BJ (cell line): ENCODE data around the gene WWOX. TPM values are rescaled to one million over a fixed set of nuclear protein-coding genes. Genes with fewer than 3 reads are reported as not detected.

Experiments used
- CTCF ChIA-PET: fragments of 350-600 bp; formaldehyde crosslinking; extraction: SDS; loops from one replicate; lab custom pipeline; 2021; ENCODE audit warnings: antibody characterized with exemption, inconsistent platforms; lab: Yijun Ruan, JAX
- POLR2A ChIA-PET: fragments of 300-600 bp; sonication (Branson Sonifier 250); formaldehyde crosslinking; extraction: SDS; loops from one replicate; lab custom pipeline; 2021; ENCODE audit warnings: antibody characterized with exemption; lab: Charles Lee
- DNase-seq: peaks from one replicate; pipeline ENCODE4 v3.0.0-alpha.2; 2011; ENCODE audit warnings: low read depth
- H3K27me3 ChIP-seq: 2 replicates; pipeline ENCODE4 v1.6.0; 2011; ENCODE audit warnings: low read length; ENCODE audit not compliant: control insufficient read depth, insufficient read depth
- H3K36me3 ChIP-seq: 2 replicates; pipeline ENCODE4 v1.5.1; 2011; ENCODE audit warnings: low read length; ENCODE audit not compliant: control insufficient read depth, insufficient read depth
- H3K4me3 ChIP-seq: 2 replicates; pipeline ENCODE4 v1.5.1; 2011; ENCODE audit warnings: low read depth, mild to moderate bottlenecking, control low read depth, low read length
- polyA plus RNA-seq: library from polyadenylated mRNA; depleted of rRNA; stranded (reverse); fragments of >200 nt; gene quantifications from 2 replicates; pipeline ENCODE4 v1.2.3, GENCODE V29; 2011
- TF ChIP-seq, protein P1 (sequence below): IDR thresholded peaks from 2 replicates; pipeline ENCODE4 v1.5.1; 2011; ENCODE audit warnings: low read depth, mild to moderate bottlenecking, control low read depth, inconsistent platforms, low read length, moderate library complexity; ENCODE audit not compliant: insufficient read depth

Gene WWOX
- polyA plus RNA-seq, 1 experiment: 3.1 TPM

DNA sequence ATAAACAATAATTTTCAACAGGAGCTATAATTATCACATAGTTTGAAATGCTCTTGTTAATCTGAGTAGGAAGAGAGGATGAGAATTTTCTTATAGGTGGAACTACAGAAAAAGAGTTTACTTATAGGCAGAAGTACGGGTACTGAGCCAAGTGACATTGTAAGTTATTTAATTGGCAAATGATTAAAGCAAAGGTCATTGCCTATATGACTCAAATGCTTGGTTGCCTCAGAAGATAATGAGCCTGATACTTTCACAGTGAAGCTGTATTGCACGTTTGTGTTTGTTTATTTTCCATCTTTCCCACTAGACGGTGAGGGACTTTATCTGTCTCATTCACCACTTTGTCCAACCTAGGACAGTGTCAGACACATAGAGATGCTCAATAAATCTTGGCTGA, 751.8 kb downstream of the WWOX start:
- Histone ChIP-seq H3K36me3 (no peaks in the 10 kb centered on the region), H3K27me3 (no peaks in the 10 kb centered on the region), H3K4me3 (no peak overlapping the region)
- TF ChIP-seq, protein P1, sequence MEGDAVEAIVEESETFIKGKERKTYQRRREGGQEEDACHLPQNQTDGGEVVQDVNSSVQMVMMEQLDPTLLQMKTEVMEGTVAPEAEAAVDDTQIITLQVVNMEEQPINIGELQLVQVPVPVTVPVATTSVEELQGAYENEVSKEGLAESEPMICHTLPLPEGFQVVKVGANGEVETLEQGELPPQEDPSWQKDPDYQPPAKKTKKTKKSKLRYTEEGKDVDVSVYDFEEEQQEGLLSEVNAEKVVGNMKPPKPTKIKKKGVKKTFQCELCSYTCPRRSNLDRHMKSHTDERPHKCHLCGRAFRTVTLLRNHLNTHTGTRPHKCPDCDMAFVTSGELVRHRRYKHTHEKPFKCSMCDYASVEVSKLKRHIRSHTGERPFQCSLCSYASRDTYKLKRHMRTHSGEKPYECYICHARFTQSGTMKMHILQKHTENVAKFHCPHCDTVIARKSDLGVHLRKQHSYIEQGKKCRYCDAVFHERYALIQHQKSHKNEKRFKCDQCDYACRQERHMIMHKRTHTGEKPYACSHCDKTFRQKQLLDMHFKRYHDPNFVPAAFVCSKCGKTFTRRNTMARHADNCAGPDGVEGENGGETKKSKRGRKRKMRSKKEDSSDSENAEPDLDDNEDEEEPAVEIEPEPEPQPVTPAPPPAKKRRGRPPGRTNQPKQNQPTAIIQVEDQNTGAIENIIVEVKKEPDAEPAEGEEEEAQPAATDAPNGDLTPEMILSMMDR: no peak
- CTCF ChIA-PET: no interaction called here
- no peak for DNase-seq
- POLR2A ChIA-PET: no interaction called here

DNA sequence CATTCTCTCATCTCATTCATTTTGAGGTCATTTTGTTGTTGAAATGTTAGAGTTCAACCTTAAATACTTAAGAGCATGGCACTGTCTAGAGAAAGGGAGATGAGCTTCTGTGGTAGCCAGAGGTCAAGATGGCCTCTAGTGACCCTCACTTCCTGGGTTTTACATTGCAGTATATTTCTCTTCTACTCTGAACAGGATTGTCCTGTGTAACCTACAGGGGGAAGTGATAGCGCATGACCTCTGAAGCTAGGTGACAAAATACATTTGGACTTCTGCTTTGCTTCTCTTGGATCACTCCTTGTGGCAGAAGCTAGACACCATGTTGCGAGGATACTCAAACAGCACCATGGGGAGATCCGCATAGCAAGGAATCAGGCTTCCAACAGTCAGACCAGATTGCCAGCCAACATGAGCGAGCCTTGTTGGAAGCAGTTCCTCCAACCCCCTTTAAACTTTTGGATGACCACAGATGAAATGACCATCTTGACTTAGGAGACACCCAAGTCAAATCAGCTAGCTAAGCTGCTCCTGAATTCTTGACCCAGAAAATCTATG, 752.7 kb downstream of the WWOX start:
- H3K27me3 ChIP-seq: no peaks in the 10 kb centered on the region
- TF ChIP-seq, protein P1: no peak
- no peak for DNase-seq
- ChIA-PET CTCF (interaction anchor here (0.6 kb wide), 1 partner anchor 1674 kb away, joined by 3 read pairs; no protein-coding TSS in a partner anchor), POLR2A (no interaction called here)
- no peaks in the 10 kb centered on the region for H3K36me3 ChIP-seq
- no peak overlapping the region for H3K4me3 ChIP-seq

DNA sequence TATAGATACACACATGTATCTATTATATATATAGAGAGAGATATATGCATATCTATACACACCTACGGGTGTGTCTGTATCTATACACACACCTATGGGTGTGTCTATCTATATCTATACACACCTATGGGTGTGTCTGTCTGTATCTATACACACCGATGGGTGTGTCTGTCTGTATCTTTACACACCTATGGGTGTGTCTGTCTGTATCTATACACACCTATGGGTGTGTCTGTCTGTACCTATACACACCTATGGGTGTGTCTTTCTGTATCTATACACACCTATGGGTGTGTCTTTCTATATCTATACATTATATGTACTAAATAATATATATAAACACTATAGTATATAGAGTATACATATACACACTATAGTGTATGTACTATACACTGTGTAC, 762.6 kb downstream of the WWOX start:
- ChIA-PET CTCF (no interaction called here), POLR2A (no interaction called here)
- H3K27me3 ChIP-seq: no peaks in the 10 kb centered on the region
- TF ChIP-seq, protein P1: no peak
- DNase-seq: no peak
- H3K36me3 ChIP-seq: no peaks in the 10 kb centered on the region
- no peak overlapping the region for H3K4me3 ChIP-seq

DNA sequence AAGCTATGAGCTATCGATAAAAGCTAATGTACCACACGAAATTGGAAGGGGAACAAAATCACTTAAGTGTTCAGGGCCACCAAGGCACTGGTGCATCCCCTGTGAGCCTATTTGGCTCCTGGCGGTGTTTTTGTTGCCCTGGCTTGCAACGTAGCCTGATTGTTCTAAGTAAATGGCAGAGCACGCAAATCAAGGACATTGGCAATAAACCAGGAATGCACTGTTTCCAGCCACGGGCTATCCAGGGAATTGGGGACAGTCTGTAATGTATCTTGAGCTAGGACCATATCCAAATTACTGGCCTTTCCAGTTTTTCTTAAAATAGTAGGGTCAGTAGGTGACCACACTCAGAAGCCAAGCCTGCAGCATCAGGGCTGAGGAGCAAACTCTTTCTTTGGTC, 767.1 kb downstream of the WWOX start:
- CTCF ChIA-PET: no interaction called here
- H3K36me3 ChIP-seq: no peaks in the 10 kb centered on the region
- no peak for DNase-seq
- TF ChIP-seq, protein P1: no peak
- POLR2A ChIA-PET: no interaction called here
- H3K4me3 ChIP-seq: no peak overlapping the region
- no peaks in the 10 kb centered on the region for H3K27me3 ChIP-seq

DNA sequence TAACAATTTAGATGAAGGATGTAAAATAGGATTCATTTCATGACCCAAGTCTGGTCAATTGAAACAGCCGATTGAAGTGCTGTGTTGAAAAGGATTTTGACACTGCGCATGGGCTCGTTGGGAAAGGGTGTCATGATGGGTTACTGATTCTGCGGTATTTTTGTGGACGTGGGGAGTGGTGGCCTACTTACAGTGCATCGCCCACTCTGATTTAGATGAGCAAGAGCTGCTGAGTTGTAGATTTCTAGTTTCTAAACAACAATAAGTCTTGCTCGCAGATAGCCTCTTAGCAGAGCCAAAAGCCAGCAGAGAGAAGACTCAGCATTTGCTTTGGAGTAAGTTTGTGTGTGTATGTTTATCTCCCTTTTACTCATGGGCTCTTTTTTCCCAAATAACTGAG, 770.0 kb downstream of the WWOX start:
- TF ChIP-seq, protein P1: no peak
- Histone ChIP-seq H3K27me3 (no peaks in the 10 kb centered on the region), H3K36me3 (no peaks in the 10 kb centered on the region), H3K4me3 (no peak overlapping the region)
- ChIA-PET POLR2A (no interaction called here), CTCF (no interaction called here)
- no peak for DNase-seq
